GM23338 (cell line): ENCODE measurements around the gene SEMA4A. TPM values are rescaled to one million over a fixed set of nuclear protein-coding genes. Genes with fewer than 3 reads are reported as not detected.

Experiments
- ATAC-seq: fragments of 200-7000 bp; cut with Tn5 transposase; 3 replicates; pipeline ENCODE4 v1.9.1; 2020
- DNase-seq: peaks from one replicate; pipeline ENCODE4 v3.0.0-alpha.2; 2015; ENCODE audit warnings: low spot score
- H2AFZ ChIP-seq: fragments of 200-600 bp; sonication (generic); 2 replicates; pipeline ENCODE4 v1.8.0; 2016; ENCODE audit warnings: antibody characterized with exemption, mild to moderate bottlenecking, moderate library complexity
- H3F3A ChIP-seq: fragments of 200-600 bp; sonication (generic); replicated peaks from 2 replicates; pipeline ENCODE4 v1.8.0; 2017; ENCODE audit warnings: antibody characterized with exemption, mixed run types, low read depth
- H3K27ac ChIP-seq: fragments of 200-600 bp; sonication (generic); 2 replicates; pipeline ENCODE4 v1.6.1; 2016; ENCODE audit warnings: low read depth
- H3K27me3 ChIP-seq: fragments of 200-600 bp; sonication (generic); 2 replicates; pipeline ENCODE4 v1.8.0; 2016; ENCODE audit warnings: mild to moderate bottlenecking, mixed run types, moderate library complexity; ENCODE audit not compliant: insufficient read depth
- H3K36me3 ChIP-seq: fragments of 200-600 bp; sonication (generic); 2 replicates; pipeline ENCODE4 v1.8.0; 2016; ENCODE audit warnings: mild to moderate bottlenecking; ENCODE audit not compliant: insufficient read depth
- H3K4me1 ChIP-seq: fragments of 200-600 bp; sonication (generic); 2 replicates; pipeline ENCODE4 v1.8.0; 2016; ENCODE audit warnings: mild to moderate bottlenecking, moderate library complexity; ENCODE audit not compliant: insufficient read depth
- H3K4me2 ChIP-seq: fragments of 200-600 bp; sonication (generic); 2 replicates; pipeline ENCODE4 v1.7.1; 2017; ENCODE audit warnings: mixed run types
- H3K4me3 ChIP-seq: fragments of 200-600 bp; sonication (generic); 2 replicates; pipeline ENCODE4 v1.6.1; 2016; ENCODE audit warnings: mixed run types
- H3K79me2 ChIP-seq: fragments of 200-600 bp; sonication (generic); replicated peaks from 2 replicates; pipeline ENCODE4 v1.8.0; 2017; ENCODE audit warnings: mild to moderate bottlenecking; ENCODE audit not compliant: insufficient read depth
- H3K9me2 ChIP-seq: fragments of 200-600 bp; sonication (generic); 2 replicates; pipeline ENCODE4 v1.8.0; 2017; ENCODE audit not compliant: insufficient read depth
- H4K20me1 ChIP-seq: fragments of 200-600 bp; sonication (generic); replicated peaks from 2 replicates; pipeline ENCODE4 v1.8.0; 2017; ENCODE audit warnings: mild to moderate bottlenecking; ENCODE audit not compliant: insufficient read depth
- H3K27ac Mint-ChIP-seq: 2 replicates; pipeline ENCODE4 v1.8.0; 2020; ENCODE audit warnings: inconsistent platforms, mild to moderate bottlenecking, moderate library complexity, mixed read lengths
- H3K27me3 Mint-ChIP-seq: 3 replicates; pipeline ENCODE4 v1.8.0; 2022; ENCODE audit warnings: low read depth, mild to moderate bottlenecking, moderate library complexity, mixed read lengths, inconsistent platforms; ENCODE audit not compliant: insufficient read depth, poor library complexity
- H3K36me3 Mint-ChIP-seq: 3 replicates; pipeline ENCODE4 v1.8.0; 2021; ENCODE audit warnings: low read depth, mild to moderate bottlenecking, inconsistent platforms, moderate library complexity, mixed read lengths
- H3K4me1 Mint-ChIP-seq: 3 replicates; pipeline ENCODE4 v1.8.0; 2020; ENCODE audit warnings: mild to moderate bottlenecking, inconsistent platforms, mixed read lengths
- H3K4me3 Mint-ChIP-seq: 3 replicates; pipeline ENCODE4 v1.8.0; 2021; ENCODE audit warnings: moderate library complexity, mild to moderate bottlenecking, inconsistent platforms, mixed read lengths
- H3K9me3 Mint-ChIP-seq: 3 replicates; pipeline ENCODE4 v1.8.0; 2020; ENCODE audit warnings: moderate library complexity, mild to moderate bottlenecking, inconsistent platforms, mixed read lengths
- CREB1 ChIP-seq: fragments of 250-450 bp; sonication (Bioruptor Pico); IDR thresholded peaks from 2 replicates; pipeline ENCODE4 v1.5.0; 2020; ENCODE audit warnings: low read depth, mild to moderate bottlenecking, moderate library complexity
- EZH2 ChIP-seq: fragments of 200-600 bp; sonication (generic); IDR thresholded peaks from one replicate; pipeline ENCODE4 v1.8.0; 2017; ENCODE audit warnings: antibody characterized with exemption, mild to moderate bottlenecking, low read depth; ENCODE audit not compliant: unreplicated experiment
- EZH2phosphoT487 ChIP-seq: fragments of 200-600 bp; sonication (generic); IDR thresholded peaks from one replicate; pipeline ENCODE4 v1.8.1; 2018; ENCODE audit warnings: antibody characterized with exemption; ENCODE audit not compliant: unreplicated experiment
- NANOG ChIP-seq: IDR thresholded peaks from 2 replicates; pipeline ENCODE4 v1.6.1; 2016; ENCODE audit warnings: antibody characterized with exemption, borderline replicate concordance
- POLR2AphosphoS5 ChIP-seq: IDR thresholded peaks from 2 replicates; pipeline ENCODE4 v1.6.1; 2016; ENCODE audit warnings: antibody characterized with exemption, low read depth
- STAT1 ChIP-seq: IDR thresholded peaks from one replicate; pipeline ENCODE4 v1.6.1; 2016; ENCODE audit warnings: antibody characterized with exemption; ENCODE audit not compliant: unreplicated experiment
- ZNF114 ChIP-seq: fragments of 250-450 bp; sonication (Bioruptor Pico); IDR thresholded peaks from 2 replicates; pipeline ENCODE4 v1.5.0; 2020; ENCODE audit warnings: mild to moderate bottlenecking, moderate library complexity
- polyA plus RNA-seq: library from polyadenylated mRNA; unstranded; fragments of >200 nt; fragmentation: Nextera tagmentation; extraction: Ambion mirVana; gene quantifications from 2 replicates; pipeline ENCODE4 v1.2.1, GENCODE V29; 2016
- total RNA-seq: library from RNA; depleted of rRNA; stranded (reverse); fragments of >200 nt; shearing (Covaris generic); gene quantifications from 2 replicates; pipeline ENCODE4 v1.2.3, GENCODE V29; 2014
- TF ChIP-seq, protein P1 (sequence below): fragments of 250-450 bp; sonication (Bioruptor Pico); IDR thresholded peaks from 2 replicates; pipeline ENCODE4 v1.5.0; 2020; ENCODE audit warnings: mild to moderate bottlenecking, moderate library complexity
- TF ChIP-seq, protein P2 (sequence below): IDR thresholded peaks from 2 replicates; pipeline ENCODE4 v1.6.1; 2016; ENCODE audit warnings: antibody characterized with exemption

Gene SEMA4A
- total and polyA plus RNA-seq, 2 experiments from 2014 or later, result 5.5 to 20.2 TPM

DNA sequence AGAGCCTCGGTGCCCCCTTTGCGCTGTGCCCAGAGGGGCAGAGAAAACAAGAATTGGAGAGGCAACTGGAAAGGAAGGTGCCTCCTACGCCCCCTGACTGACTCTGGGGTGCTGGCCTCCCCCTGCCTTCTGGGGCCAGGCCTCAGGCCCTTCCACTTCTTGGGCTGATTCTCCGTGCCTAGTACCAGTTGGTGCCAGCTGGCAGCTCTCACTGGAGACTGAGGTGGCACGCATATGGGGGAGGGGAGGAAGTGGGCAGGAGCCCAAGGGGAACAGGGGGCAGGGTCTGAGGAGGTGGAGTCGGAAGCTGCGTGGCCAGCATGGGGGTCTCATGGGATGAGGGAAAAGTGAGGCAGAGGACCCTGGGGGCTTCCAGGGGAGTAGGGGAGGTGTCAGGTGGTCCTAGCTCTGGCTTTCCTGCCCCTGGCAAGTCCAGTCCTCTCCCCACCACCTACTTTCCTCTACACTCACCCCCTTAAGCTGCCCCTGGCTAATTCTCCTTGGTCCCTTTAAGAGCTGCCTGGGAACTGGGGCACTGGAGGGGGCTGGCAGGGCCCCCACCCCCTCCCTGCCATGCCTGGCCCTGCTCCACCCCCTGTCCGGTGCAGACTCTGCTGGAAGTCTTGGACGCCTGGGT, 6.5 kb upstream of the SEMA4A start (continued):
- TF ChIP-seq, protein P1, sequence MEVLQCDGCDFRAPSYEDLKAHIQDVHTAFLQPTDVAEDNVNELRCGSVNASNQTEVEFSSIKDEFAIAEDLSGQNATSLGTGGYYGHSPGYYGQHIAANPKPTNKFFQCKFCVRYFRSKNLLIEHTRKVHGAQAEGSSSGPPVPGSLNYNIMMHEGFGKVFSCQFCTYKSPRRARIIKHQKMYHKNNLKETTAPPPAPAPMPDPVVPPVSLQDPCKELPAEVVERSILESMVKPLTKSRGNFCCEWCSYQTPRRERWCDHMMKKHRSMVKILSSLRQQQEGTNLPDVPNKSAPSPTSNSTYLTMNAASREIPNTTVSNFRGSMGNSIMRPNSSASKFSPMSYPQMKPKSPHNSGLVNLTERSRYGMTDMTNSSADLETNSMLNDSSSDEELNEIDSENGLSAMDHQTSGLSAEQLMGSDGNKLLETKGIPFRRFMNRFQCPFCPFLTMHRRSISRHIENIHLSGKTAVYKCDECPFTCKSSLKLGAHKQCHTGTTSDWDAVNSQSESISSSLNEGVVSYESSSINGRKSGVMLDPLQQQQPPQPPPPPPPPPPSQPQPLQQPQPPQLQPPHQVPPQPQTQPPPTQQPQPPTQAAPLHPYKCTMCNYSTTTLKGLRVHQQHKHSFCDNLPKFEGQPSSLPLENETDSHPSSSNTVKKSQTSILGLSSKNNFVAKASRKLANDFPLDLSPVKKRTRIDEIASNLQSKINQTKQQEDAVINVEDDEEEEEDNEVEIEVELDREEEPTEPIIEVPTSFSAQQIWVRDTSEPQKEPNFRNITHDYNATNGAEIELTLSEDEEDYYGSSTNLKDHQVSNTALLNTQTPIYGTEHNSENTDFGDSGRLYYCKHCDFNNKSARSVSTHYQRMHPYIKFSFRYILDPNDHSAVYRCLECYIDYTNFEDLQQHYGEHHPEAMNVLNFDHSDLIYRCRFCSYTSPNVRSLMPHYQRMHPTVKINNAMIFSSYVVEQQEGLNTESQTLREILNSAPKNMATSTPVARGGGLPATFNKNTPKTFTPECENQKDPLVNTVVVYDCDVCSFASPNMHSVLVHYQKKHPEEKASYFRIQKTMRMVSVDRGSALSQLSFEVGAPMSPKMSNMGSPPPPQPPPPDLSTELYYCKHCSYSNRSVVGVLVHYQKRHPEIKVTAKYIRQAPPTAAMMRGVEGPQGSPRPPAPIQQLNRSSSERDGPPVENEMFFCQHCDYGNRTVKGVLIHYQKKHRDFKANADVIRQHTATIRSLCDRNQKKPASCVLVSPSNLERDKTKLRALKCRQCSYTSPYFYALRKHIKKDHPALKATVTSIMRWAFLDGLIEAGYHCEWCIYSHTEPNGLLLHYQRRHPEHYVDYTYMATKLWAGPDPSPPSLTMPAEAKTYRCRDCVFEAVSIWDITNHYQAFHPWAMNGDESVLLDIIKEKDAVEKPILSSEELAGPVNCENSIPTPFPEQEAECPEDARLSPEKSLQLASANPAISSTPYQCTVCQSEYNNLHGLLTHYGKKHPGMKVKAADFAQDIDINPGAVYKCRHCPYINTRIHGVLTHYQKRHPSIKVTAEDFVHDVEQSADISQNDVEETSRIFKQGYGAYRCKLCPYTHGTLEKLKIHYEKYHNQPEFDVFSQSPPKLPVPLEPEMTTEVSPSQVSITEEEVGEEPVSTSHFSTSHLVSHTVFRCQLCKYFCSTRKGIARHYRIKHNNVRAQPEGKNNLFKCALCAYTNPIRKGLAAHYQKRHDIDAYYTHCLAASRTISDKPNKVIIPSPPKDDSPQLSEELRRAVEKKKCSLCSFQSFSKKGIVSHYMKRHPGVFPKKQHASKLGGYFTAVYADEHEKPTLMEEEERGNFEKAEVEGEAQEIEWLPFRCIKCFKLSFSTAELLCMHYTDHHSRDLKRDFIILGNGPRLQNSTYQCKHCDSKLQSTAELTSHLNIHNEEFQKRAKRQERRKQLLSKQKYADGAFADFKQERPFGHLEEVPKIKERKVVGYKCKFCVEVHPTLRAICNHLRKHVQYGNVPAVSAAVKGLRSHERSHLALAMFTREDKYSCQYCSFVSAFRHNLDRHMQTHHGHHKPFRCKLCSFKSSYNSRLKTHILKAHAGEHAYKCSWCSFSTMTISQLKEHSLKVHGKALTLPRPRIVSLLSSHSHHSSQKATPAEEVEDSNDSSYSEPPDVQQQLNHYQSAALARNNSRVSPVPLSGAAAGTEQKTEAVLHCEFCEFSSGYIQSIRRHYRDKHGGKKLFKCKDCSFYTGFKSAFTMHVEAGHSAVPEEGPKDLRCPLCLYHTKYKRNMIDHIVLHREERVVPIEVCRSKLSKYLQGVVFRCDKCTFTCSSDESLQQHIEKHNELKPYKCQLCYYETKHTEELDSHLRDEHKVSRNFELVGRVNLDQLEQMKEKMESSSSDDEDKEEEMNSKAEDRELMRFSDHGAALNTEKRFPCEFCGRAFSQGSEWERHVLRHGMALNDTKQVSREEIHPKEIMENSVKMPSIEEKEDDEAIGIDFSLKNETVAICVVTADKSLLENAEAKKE (CRISPR knock-in tag), result no peak
- TF ChIP-seq EZH2 (no peak), EZH2phosphoT487 (no peak), ZNF114 (no peak), NANOG (no peak), POLR2AphosphoS5 (no peak), CREB1 (CRISPR knock-in tag) (no peak), STAT1 (no peak)
- TF ChIP-seq, protein P2, sequence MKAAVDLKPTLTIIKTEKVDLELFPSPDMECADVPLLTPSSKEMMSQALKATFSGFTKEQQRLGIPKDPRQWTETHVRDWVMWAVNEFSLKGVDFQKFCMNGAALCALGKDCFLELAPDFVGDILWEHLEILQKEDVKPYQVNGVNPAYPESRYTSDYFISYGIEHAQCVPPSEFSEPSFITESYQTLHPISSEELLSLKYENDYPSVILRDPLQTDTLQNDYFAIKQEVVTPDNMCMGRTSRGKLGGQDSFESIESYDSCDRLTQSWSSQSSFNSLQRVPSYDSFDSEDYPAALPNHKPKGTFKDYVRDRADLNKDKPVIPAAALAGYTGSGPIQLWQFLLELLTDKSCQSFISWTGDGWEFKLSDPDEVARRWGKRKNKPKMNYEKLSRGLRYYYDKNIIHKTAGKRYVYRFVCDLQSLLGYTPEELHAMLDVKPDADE, result no peak

- H3K27ac ChIP-seq, result no peak overlapping the region
- H3K4me2 ChIP-seq, result no peak overlapping the region
- no peaks in the 10 kb centered on the region for H4K20me1 ChIP-seq
- Mint-ChIP-seq H3K27me3 (peaks cover 24% of the 10 kb centered on the region), H3K9me3 (no peaks in the 10 kb centered on the region), H3K36me3 (no peaks in the 10 kb centered on the region), H3K4me1 (peaks cover 67% of the 10 kb centered on the region), H3K27ac (no peak overlapping the region), H3K4me3 (no peak overlapping the region; the same call in 2 of the 3 replicates)
- peaks cover 4% of the 10 kb centered on the region for H3F3A ChIP-seq
- H3K79me2 ChIP-seq, result no peaks in the 10 kb centered on the region
- no peaks in the 10 kb centered on the region for H3K27me3 ChIP-seq
- DNase-seq, result no peak
- H3K9me2 ChIP-seq, result no peaks in the 10 kb centered on the region
- no peak overlapping the region for H3K4me3 ChIP-seq
- peaks cover 67% of the 10 kb centered on the region for H3K4me1 ChIP-seq
- H3K36me3 ChIP-seq, result no peaks in the 10 kb centered on the region
- no peak overlapping the region for H2AFZ ChIP-seq
- ATAC-seq, result no peak
- TF ChIP-seq, protein P1 (CRISPR knock-in tag), result no peak
- no peak for TF ChIP-seq EZH2phosphoT487
Measured at GRCh38 chr1:156148216-156148615, 5.2 kb upstream of the SEMA4A start.
